Measurements from ENCODE around the gene PLD1. TPM values are rescaled to one million over a fixed set of nuclear protein-coding genes. Genes with fewer than 3 reads are reported as not detected.

PLD1 gene
- total RNA-seq, 1 donor from 2014 or later: 15.9 TPM

DNA sequence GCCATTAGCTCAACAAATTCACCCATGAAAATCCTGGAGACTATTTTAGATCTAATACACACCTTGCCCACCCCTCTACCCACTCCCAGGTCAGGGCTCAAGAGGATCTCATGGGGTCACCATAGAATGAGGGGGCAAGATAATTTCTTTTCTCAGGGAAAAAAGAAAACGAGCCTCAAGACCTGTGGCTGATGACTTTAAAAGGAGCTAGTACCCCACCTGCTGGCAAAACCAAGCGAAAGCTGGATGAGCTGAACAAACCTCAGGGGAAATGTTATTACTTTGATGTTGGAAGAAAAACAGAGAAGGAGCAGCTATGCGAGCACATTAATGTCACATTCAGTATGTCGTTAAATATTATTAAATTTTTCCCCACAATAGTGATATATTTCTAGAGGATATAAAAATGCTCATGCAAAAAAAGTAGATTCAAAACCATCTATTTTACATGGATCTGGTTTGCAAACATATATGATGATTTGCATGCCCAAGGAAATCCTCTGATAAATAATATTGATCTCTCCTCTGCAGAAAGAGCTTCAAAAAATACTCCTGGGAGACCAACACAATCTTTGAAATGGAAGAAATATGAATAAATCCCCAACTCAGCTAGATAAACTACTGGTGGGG is 37.7 kb downstream of the PLD1 start:
- DNase-seq (ENCODE audit: low spot score): no peak

DNA sequence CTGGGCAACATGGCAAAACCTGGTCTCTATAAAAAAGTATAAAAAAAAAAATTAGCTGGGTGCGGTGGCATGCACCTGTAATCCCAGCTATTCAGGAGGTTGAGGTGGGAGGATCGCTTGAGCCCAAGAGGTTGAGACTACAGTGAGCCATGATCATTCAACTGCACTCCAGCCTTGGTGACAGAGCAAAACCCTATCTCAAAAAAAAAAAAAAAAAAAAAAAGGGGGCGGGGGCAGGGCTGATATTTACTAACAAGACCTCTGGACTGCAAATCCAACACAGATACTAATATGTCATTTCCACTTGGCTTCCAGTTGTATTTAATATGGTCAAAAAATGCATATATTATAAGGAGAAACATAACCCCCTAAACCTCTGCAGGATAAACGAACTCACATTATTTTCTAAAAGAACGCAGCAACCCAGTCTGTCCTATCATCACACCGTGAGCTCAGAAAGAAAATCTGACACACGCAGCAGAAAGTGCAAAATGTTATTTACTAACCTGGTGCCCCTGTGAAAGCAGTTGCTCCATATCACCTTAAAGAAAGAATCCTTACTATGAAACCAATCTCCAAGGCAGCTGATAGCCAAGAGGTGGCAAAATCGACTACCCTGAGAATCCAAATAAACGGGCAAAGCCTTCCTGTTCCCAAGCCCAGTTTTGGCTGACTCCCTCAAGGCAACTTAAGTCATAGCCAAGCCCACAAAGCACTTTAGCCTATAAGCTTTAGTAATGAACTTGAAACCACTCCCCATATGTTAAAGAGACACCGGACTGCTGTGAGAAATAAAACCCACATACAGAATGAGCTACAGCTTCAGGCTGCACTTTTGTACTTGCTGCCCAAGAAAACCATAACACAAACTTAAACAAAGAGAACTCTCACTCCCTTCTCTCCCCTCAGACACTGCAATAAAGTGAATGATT is 39.3 kb downstream of the PLD1 start:
- DNase-seq (ENCODE audit: low spot score): no peak

DNA sequence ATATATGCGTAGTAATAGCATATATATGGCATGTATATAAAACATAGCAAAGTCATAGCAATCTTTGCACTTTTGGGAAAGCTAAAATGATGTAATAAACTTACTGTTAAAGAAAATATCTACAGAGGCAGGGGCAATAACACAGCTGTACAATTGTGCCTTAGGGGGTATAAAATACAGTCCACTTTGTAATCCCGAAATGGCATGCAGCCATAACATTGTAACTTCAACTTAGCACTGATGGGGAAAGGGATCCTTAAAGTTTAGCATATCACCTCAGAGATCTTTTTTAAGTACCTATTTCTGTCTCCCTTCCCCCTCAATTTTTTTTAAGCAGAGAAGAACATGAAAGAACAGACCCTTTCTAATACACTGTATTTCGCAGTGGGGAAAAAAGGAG is 40.8 kb downstream of the PLD1 start:
- DNase-seq (ENCODE audit: low spot score): no peak

DNA sequence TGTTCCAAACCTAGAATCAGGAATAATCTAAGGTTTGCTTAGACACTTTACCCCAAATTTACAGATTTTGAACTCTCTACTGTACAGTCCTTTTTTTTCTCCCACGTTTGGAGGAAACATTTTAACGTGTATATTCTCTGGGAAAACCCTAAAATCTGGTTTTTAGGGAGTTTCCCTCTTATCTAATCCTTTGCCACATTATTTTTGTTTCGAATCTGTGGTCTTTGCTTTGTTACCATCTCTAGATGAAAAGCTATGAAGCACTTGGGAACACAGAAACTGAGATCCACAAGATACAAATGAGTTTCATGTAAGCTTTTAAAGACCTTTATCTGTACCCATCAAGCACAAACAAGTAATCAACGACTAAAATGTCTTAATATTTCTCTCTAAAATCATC is 41.3 kb downstream of the PLD1 start:
- DNase-seq (ENCODE audit: low spot score): no peak

DNA sequence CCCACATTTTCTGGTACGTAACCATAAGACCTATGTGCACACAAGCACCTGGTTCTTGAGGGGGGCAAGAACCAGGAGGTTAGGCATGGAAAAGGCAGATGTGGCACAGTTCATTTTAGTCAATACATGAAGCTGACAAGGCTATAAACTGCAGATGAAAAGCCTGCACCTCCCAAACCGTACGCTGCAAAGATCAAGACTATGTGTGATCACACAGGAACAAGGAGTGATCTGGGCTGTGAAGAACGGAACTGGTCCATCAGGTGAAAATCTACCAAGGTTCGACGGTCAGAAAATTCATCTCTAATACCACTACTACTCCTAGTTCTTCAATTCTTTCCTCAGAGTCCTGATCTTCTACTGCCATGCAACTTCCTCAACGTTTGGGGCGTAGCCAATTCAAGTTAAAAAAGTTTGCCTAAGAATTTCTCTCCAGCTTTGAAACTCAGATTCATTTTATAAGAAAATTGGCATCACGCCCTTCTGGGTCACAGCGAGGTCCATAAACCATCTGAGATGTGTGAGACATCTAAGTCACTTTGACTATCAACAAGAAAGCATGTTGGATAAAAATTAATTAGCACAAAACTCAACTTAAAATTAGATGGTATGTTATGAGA is 41.9 kb downstream of the PLD1 start:
- DNase-seq (ENCODE audit: low spot score): no peak

DNA sequence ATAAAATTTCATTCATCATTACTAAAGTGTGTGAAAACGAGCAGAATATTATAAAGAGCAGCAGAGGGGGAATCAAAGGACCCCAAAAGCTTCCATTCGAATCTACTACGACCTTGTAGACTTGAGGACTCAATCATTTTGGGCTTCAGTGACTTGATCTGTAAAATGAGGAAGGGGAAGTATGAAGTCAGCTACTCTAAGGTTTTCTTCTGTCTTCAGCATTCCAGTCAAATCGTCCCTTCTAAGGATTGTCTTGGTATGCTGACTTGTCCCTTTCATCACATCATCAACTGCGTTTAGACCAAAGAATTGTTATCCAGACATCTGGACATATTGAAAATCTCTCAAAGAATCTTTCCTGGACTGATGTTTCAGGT is 44.8 kb downstream of the PLD1 start:
- no peak for DNase-seq (ENCODE audit: low spot score)

DNA sequence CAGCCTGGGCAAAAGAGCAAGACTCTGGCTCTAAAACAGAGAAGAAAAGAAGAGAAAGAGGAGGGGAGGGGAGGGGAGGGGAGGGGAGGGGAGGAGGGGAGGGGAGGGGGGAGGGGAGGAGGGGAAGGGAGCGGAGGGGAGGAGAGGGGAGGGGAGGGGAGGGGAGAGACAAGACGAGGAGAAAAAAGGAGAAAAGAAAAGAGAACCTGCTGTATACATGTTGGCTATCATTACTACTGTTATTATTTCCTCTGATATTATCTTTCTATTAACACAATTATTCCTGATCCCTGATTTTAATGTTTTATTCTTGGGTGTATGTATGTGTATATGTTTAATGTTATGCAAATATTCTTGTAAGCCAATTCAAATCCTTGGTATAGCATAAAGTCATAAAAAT is 46.9 kb downstream of the PLD1 start:
- DNase-seq (ENCODE audit: low spot score): no peak

DNA sequence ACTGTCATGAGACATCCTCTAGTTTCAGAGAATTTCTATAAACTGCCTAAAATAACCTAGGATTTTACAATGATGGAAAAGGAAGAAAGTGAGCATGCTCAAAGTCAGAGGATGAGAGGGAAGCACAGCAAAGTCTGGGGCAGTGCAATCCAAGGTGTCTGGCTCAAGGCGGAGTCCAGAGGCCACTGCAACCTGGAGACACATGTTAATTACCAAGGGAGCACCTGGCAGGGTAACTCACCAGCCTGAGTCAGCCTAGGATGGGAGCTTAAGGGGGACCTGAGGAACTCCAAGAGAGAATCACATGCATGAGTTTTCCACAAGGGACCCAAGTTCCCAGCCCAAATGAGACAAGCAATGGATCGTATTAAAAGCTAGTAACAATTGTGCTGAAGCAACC is 49.8 kb downstream of the PLD1 start:
- no peak for DNase-seq (ENCODE audit: low spot score)

DNA sequence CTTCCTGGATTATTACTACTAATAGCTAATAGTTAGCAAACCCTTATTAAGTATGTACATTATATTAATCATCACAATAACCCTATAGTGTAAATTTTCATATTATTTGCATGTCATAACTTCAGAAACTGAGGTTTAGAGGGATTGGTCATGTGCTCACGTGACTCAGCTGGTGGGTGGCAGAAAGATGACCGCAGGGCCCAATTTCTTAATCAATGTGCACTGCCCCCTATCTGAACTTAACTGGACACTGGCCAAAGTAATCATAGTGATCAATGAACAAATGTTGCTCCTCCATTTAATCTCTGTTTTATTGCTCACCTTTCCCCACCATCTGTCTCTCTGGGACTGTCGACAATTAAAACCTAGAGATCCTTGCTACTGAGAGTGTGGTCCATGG is 52.2 kb downstream of the PLD1 start:
- DNase-seq (ENCODE audit: low spot score): no peak

DNA sequence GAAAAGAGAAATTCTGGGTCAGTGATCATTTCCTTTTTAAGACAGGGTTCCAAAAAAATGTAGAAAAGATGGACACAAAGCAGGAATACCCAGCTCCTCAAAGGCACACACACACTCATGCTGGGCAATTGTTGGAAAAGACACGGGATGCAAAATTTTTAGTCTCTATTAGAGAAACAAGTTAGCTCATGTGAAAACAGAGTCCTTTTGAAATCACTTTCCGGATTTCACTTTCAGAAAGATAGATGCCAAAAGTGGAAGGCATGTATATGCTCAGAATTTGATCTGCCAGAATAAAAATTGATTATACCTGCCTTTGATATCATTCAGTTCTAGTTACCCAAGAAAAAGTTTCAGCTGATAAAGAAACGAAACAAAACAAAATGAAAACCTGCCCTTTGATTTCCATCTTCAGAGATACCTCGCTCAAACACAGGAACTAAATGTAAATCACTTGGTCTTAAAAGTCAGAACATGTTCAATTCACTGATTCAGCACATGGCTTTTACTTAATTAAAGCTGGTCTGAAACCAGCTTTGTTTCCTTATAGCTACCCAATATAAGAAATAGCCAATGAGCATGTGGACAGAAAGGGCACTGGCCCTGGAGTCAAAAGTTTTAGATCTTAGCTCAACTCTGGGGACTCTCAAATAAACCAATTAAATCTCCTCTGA is 52.8 kb downstream of the PLD1 start:
- no peak for DNase-seq (ENCODE audit: low spot score)

DNA sequence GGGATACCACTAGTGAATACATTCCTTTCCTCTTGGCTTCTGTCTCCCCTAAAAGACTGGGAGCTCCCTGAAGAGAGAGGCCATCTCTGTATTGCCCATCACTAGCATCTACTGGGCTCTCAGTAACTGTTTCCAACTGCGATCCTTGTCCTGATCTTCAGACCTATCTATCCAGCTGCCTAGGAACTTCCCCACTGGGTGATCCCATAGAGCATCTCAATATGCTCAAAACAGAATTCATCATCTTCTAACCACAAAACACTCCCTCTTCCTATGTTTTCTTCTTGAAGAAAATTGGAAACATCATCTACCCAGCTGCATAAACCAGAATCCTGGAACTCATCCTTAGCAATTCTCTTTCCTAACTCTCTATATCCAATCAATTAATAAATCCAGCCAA is 54.6 kb downstream of the PLD1 start:
- no peak for DNase-seq (ENCODE audit: low spot score)

DNA sequence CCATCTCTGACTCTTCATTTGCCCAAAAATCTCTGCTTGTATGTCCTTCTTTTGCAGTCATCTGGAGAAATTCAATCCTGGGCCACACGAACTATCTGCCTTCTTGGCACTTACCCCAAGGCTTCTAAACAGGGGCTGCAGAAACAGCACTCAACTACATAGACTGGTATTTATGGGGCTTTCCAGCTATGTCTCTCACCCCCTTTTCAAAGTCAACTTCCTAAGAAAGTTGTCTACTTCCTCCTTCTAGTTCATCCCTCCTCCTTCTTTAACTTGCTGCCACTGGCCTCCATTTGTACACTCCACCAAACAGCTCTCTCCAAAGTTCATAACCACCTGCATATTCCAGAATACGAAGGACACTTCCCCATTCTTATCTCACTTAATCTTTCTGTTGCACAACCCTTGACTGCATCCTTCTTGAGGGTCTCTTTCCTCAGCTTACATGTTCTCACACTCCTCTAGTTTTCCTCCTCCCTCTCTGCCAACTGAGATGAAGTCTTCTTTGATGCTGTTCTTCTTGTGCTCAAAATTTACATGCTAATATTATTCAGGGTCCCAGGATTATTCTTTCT is 55.2 kb downstream of the PLD1 start:
- no peak for DNase-seq (ENCODE audit: low spot score)

DNA sequence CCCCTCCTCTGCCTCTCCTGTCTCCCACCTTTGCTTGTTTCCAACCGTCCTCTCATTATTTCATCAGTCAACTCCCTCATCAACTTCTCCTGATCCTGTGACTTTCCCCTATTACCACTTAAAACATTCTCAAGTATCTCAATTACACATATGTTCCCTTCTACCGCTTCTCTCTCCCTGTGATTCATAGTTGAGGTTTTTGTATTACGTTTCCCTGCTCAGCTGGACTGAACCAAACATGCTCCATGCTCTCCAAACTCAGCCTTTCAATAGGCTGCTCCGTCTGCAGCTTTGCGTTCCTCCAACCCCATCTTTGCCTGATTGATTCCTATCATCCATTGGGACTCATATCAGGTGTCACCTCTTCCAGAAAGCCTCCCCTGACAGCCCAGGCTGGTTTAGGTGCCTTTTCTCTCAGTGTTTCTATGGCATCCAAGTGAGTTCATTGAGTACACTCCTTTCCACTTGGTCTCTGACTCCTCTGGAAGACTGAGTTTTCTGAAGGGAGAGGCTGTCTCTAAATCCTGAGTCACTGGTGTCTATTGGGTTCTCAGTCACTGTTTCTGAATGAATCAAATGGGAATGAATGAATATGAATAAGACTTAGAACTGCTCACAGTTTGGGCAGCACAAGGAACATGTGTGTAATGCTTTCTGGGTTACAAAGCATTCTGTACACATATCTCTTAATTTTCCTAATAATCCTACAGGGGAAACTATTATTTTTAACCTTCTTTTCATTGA is 56.4 kb downstream of the PLD1 start:
- no peak for DNase-seq (ENCODE audit: low spot score)

DNA sequence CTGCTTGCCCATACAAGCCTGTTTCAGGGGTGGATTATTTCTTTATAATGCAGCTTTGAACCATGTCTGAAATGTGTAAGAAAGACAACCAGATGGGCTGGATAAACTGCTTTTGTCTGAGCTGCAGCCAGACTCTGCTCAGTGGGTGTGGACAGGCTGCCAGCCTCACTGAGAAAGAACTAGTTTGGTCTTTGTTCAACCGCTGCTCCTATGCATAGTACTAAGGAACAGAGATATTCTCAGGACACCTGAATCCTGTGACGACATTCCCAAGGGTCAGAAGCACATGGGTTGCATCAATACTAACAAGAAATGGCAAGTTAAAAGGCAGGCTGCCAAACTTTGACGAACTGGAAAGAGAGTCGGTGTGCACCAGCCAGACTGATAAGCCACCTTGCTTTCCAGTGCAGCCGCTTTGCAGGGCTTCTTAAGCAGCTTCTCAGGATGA is 57.2 kb downstream of the PLD1 start:
- DNase-seq (ENCODE audit: low spot score): no peak

DNA sequence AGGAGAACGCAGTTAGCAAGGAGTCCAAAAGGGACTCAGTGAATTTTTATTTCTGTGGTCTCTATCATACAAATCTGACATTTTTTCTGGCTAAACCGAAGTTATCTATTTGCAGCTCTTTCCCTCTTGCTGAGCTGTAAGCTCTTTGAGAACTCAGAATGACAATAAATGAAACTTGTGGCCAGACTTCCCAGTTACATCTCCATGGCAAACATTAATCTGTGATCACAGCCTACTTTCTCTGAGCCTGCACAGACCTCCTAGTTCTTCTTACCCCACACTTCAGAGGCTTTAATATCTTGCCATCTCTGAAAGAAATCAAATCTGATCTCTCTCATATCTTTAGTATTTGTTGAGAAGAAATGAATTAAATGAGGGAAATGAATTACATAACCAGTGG is 58.0 kb downstream of the PLD1 start:
- DNase-seq (ENCODE audit: low spot score): no peak

DNA sequence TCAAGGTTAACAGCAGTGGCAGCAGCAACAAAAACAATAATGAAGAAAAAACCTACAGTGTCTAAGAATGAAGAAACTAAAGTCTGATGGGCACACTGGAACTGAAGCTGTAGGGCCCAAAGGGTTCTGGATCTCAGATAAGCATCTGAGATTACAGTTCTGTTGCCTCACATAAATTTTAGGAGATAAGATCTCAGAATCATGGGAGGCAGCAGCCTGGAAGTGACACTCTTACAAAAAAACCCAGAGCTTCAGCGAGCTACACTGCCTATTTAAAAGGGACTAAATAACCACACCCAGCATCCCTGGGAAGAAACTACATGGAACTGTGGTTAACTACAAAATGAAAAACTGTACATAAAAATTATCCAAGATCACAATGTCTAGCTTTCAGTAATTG is 61.2 kb downstream of the PLD1 start:
- DNase-seq (ENCODE audit: low spot score): no peak

DNA sequence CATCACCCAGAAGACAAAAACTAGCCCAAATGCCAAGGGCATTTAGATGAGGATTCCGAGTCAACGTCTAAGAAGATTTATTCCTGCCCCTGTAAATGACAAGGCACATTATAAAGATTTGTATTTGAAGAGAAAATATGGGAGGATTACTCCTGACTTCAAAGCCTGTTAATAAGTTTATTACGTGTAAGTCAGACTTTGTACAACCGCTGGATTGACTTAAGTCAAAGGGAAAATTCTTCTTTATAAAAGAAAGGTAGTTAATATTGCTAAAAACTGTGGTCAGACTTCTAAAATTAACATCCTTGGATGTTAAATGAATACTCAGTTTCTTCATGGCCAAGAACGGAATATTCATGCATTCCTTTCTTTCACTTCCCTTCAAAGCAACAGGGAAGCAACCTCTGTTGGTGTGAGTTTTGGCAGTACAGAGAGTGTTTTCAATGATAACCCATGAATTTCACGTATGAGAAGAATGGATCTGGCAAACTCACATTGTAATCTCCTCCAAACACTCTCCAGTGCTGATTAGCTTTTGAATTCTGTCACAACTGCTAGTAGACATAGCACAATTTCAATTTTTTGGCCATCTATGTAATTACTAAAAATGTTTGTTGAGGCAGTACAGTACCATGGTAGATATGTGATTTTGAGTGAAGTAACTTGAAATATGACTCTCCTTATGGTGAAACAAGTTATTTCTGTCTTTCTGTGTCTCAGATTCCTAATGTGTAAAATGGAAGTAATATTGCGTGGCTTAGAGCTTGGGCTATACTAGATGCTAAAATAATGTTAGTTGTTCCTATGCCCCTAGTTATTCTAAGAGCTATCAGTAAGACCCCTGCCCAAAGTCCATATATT is 62.0 kb downstream of the PLD1 start:
- DNase-seq (ENCODE audit: low spot score): no peak

DNA sequence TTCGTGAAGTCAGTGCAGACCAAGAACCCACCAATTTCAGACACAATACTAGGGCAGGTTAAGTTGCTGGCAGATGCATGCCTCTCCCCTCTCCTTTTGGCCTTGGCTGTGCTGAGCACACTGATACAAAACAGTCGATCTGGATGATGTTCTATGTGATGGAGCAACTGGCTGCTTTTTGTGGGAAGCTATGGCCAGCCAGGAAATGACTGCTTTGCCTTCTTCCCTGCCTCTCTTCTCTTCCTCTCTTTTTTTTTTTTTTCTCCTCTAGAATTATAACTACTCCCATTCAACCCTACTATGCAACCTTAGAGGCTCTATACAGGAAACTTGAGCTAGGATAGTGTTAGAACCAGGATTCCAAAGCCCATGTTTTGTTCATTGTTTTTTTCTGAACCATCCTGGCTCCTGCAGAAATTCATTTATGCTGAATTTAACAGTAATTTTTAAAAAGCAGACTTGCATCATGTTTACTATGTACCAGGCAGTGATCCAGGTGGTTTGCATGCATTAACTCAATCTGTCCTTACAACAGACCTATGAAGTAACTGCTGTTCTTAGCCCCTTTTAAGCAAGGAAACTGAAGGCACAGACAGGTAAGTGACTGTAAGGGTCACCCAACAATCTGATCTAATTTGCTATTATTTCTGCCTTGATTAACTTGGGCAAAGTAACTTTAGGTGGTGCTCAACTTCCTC is 62.9 kb downstream of the PLD1 start:
- DNase-seq (ENCODE audit: low spot score): no peak
